ENCODE measurements around the gene MAZ.

GRCh38 chr16:29784157-29784556 lies 22.2 kb upstream of the MAZ start:
- no peak for TF ChIP-seq CTCF (conservative IDR thresholded peaks at IDR 0.05; ENCODE audit: low read length)
- TF ChIP-seq EZH2phosphoT487 (IDR thresholded peaks at IDR 0.05; ENCODE audit: borderline replicate concordance): no peak

Measured in Loucy (cell line).